GM23338 (cell line): ENCODE data around the gene STARD13. TPM values are rescaled to one million over a fixed set of nuclear protein-coding genes. Genes with fewer than 3 reads are reported as not detected.

Experiments
- ATAC-seq: fragments of 200-7000 bp; cut with Tn5 transposase; 3 replicates; pipeline ENCODE4 v1.9.1; 2020
- DNase-seq: peaks from one replicate; pipeline ENCODE4 v3.0.0-alpha.2; 2015; ENCODE audit warnings: low spot score
- H2AFZ ChIP-seq: fragments of 200-600 bp; sonication (generic); 2 replicates; pipeline ENCODE4 v1.8.0; 2016; ENCODE audit warnings: antibody characterized with exemption, mild to moderate bottlenecking, moderate library complexity
- H3F3A ChIP-seq: fragments of 200-600 bp; sonication (generic); replicated peaks from 2 replicates; pipeline ENCODE4 v1.8.0; 2017; ENCODE audit warnings: antibody characterized with exemption, mixed run types, low read depth
- H3K27ac ChIP-seq: fragments of 200-600 bp; sonication (generic); 2 replicates; pipeline ENCODE4 v1.6.1; 2016; ENCODE audit warnings: low read depth
- H3K27me3 ChIP-seq: fragments of 200-600 bp; sonication (generic); 2 replicates; pipeline ENCODE4 v1.8.0; 2016; ENCODE audit warnings: mild to moderate bottlenecking, mixed run types, moderate library complexity; ENCODE audit not compliant: insufficient read depth
- H3K36me3 ChIP-seq: fragments of 200-600 bp; sonication (generic); 2 replicates; pipeline ENCODE4 v1.8.0; 2016; ENCODE audit warnings: mild to moderate bottlenecking; ENCODE audit not compliant: insufficient read depth
- H3K4me1 ChIP-seq: fragments of 200-600 bp; sonication (generic); 2 replicates; pipeline ENCODE4 v1.8.0; 2016; ENCODE audit warnings: mild to moderate bottlenecking, moderate library complexity; ENCODE audit not compliant: insufficient read depth
- H3K4me2 ChIP-seq: fragments of 200-600 bp; sonication (generic); 2 replicates; pipeline ENCODE4 v1.7.1; 2017; ENCODE audit warnings: mixed run types
- H3K4me3 ChIP-seq: fragments of 200-600 bp; sonication (generic); 2 replicates; pipeline ENCODE4 v1.6.1; 2016; ENCODE audit warnings: mixed run types
- H3K79me2 ChIP-seq: fragments of 200-600 bp; sonication (generic); replicated peaks from 2 replicates; pipeline ENCODE4 v1.8.0; 2017; ENCODE audit warnings: mild to moderate bottlenecking; ENCODE audit not compliant: insufficient read depth
- H3K9me2 ChIP-seq: fragments of 200-600 bp; sonication (generic); 2 replicates; pipeline ENCODE4 v1.8.0; 2017; ENCODE audit not compliant: insufficient read depth
- H4K20me1 ChIP-seq: fragments of 200-600 bp; sonication (generic); replicated peaks from 2 replicates; pipeline ENCODE4 v1.8.0; 2017; ENCODE audit warnings: mild to moderate bottlenecking; ENCODE audit not compliant: insufficient read depth
- H3K27ac Mint-ChIP-seq: 2 replicates; pipeline ENCODE4 v1.8.0; 2020; ENCODE audit warnings: inconsistent platforms, mild to moderate bottlenecking, moderate library complexity, mixed read lengths
- H3K27me3 Mint-ChIP-seq: 3 replicates; pipeline ENCODE4 v1.8.0; 2022; ENCODE audit warnings: low read depth, mild to moderate bottlenecking, moderate library complexity, mixed read lengths, inconsistent platforms; ENCODE audit not compliant: insufficient read depth, poor library complexity
- H3K36me3 Mint-ChIP-seq: 3 replicates; pipeline ENCODE4 v1.8.0; 2021; ENCODE audit warnings: low read depth, mild to moderate bottlenecking, inconsistent platforms, moderate library complexity, mixed read lengths
- H3K4me1 Mint-ChIP-seq: 3 replicates; pipeline ENCODE4 v1.8.0; 2020; ENCODE audit warnings: mild to moderate bottlenecking, inconsistent platforms, mixed read lengths
- H3K4me3 Mint-ChIP-seq: 3 replicates; pipeline ENCODE4 v1.8.0; 2021; ENCODE audit warnings: moderate library complexity, mild to moderate bottlenecking, inconsistent platforms, mixed read lengths
- H3K9me3 Mint-ChIP-seq: 3 replicates; pipeline ENCODE4 v1.8.0; 2020; ENCODE audit warnings: moderate library complexity, mild to moderate bottlenecking, inconsistent platforms, mixed read lengths
- EZH2 ChIP-seq: fragments of 200-600 bp; sonication (generic); IDR thresholded peaks from one replicate; pipeline ENCODE4 v1.8.0; 2017; ENCODE audit warnings: antibody characterized with exemption, mild to moderate bottlenecking, low read depth; ENCODE audit not compliant: unreplicated experiment
- ZNF331 ChIP-seq: fragments of 250-450 bp; sonication (Bioruptor Pico); IDR thresholded peaks from 2 replicates; pipeline ENCODE4 v1.5.0; 2020; ENCODE audit warnings: low read depth, mild to moderate bottlenecking, moderate library complexity
- polyA plus RNA-seq: library from polyadenylated mRNA; unstranded; fragments of >200 nt; fragmentation: Nextera tagmentation; extraction: Ambion mirVana; gene quantifications from 2 replicates; pipeline ENCODE4 v1.2.1, GENCODE V29; 2016
- total RNA-seq: library from RNA; depleted of rRNA; stranded (reverse); fragments of >200 nt; shearing (Covaris generic); gene quantifications from 2 replicates; pipeline ENCODE4 v1.2.3, GENCODE V29; 2014
- TF ChIP-seq, protein P1 (sequence below): fragments of 250-450 bp; sonication (Bioruptor Pico); IDR thresholded peaks from 2 replicates; pipeline ENCODE4 v1.5.0; 2020; ENCODE audit warnings: mild to moderate bottlenecking, moderate library complexity
- TF ChIP-seq, protein P2 (sequence below), 2 experiments: fragments of 200-600 bp in 1 of 2; sonication (generic) in 1 of 2; conservative IDR thresholded peaks; 2 replicates each; pipeline versions ENCODE4 v1.5.1 to v1.6.1; 2016 to 2017; ENCODE audit warnings: antibody characterized with exemption in 2 of 2, low read depth in 2 of 2, mild to moderate bottlenecking in 2 of 2, moderate library complexity in 1 of 2

Gene STARD13
- total and polyA plus RNA-seq, 2 experiments from 2014 or later = 3.2 to 5.2 TPM

DNA sequence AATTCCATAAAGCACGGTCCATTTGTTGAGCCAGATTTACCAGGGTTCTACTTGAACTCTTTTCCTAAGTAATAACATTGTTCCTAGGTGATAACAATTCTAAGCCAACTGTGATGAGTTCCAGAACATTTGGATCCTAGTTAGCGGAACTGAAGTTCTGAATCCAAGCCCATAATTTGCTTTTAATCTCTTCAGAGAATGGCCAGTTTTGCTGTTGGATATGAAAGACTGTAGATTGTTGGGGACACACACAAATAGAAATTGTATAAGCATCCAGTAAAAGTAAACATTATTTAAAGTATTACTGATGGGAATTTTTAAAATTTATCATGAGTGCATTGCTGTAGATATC lies 27.3 kb upstream of the STARD13 start:
- Histone ChIP-seq H3K79me2 (no peaks in the 10 kb centered on the region), H3K27ac (no peak overlapping the region), H3F3A (no peaks in the 10 kb centered on the region), H3K27me3 (no peaks in the 10 kb centered on the region), H3K36me3 (no peaks in the 10 kb centered on the region), H4K20me1 (no peaks in the 10 kb centered on the region), H3K9me2 (no peaks in the 10 kb centered on the region), H3K4me3 (no peak overlapping the region), H3K4me2 (no peak overlapping the region), H3K4me1 (no peaks in the 10 kb centered on the region), H2AFZ (no peak overlapping the region)
- no peaks in the 10 kb centered on the region for H3K36me3 Mint-ChIP-seq
- no peaks in the 10 kb centered on the region for H3K27me3 Mint-ChIP-seq
- DNase-seq (no peak), ATAC-seq (no peak)
- H3K9me3 Mint-ChIP-seq = no peaks in the 10 kb centered on the region
- H3K4me1 Mint-ChIP-seq = peaks cover 3% of the 10 kb centered on the region; the same call in 1 of the 3 replicates
- H3K4me3 Mint-ChIP-seq = no peak overlapping the region
- H3K27ac Mint-ChIP-seq = no peak overlapping the region
- TF ChIP-seq, protein P1, sequence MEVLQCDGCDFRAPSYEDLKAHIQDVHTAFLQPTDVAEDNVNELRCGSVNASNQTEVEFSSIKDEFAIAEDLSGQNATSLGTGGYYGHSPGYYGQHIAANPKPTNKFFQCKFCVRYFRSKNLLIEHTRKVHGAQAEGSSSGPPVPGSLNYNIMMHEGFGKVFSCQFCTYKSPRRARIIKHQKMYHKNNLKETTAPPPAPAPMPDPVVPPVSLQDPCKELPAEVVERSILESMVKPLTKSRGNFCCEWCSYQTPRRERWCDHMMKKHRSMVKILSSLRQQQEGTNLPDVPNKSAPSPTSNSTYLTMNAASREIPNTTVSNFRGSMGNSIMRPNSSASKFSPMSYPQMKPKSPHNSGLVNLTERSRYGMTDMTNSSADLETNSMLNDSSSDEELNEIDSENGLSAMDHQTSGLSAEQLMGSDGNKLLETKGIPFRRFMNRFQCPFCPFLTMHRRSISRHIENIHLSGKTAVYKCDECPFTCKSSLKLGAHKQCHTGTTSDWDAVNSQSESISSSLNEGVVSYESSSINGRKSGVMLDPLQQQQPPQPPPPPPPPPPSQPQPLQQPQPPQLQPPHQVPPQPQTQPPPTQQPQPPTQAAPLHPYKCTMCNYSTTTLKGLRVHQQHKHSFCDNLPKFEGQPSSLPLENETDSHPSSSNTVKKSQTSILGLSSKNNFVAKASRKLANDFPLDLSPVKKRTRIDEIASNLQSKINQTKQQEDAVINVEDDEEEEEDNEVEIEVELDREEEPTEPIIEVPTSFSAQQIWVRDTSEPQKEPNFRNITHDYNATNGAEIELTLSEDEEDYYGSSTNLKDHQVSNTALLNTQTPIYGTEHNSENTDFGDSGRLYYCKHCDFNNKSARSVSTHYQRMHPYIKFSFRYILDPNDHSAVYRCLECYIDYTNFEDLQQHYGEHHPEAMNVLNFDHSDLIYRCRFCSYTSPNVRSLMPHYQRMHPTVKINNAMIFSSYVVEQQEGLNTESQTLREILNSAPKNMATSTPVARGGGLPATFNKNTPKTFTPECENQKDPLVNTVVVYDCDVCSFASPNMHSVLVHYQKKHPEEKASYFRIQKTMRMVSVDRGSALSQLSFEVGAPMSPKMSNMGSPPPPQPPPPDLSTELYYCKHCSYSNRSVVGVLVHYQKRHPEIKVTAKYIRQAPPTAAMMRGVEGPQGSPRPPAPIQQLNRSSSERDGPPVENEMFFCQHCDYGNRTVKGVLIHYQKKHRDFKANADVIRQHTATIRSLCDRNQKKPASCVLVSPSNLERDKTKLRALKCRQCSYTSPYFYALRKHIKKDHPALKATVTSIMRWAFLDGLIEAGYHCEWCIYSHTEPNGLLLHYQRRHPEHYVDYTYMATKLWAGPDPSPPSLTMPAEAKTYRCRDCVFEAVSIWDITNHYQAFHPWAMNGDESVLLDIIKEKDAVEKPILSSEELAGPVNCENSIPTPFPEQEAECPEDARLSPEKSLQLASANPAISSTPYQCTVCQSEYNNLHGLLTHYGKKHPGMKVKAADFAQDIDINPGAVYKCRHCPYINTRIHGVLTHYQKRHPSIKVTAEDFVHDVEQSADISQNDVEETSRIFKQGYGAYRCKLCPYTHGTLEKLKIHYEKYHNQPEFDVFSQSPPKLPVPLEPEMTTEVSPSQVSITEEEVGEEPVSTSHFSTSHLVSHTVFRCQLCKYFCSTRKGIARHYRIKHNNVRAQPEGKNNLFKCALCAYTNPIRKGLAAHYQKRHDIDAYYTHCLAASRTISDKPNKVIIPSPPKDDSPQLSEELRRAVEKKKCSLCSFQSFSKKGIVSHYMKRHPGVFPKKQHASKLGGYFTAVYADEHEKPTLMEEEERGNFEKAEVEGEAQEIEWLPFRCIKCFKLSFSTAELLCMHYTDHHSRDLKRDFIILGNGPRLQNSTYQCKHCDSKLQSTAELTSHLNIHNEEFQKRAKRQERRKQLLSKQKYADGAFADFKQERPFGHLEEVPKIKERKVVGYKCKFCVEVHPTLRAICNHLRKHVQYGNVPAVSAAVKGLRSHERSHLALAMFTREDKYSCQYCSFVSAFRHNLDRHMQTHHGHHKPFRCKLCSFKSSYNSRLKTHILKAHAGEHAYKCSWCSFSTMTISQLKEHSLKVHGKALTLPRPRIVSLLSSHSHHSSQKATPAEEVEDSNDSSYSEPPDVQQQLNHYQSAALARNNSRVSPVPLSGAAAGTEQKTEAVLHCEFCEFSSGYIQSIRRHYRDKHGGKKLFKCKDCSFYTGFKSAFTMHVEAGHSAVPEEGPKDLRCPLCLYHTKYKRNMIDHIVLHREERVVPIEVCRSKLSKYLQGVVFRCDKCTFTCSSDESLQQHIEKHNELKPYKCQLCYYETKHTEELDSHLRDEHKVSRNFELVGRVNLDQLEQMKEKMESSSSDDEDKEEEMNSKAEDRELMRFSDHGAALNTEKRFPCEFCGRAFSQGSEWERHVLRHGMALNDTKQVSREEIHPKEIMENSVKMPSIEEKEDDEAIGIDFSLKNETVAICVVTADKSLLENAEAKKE = no peak
- no peak for TF ChIP-seq ZNF331 (CRISPR knock-in tag)

DNA sequence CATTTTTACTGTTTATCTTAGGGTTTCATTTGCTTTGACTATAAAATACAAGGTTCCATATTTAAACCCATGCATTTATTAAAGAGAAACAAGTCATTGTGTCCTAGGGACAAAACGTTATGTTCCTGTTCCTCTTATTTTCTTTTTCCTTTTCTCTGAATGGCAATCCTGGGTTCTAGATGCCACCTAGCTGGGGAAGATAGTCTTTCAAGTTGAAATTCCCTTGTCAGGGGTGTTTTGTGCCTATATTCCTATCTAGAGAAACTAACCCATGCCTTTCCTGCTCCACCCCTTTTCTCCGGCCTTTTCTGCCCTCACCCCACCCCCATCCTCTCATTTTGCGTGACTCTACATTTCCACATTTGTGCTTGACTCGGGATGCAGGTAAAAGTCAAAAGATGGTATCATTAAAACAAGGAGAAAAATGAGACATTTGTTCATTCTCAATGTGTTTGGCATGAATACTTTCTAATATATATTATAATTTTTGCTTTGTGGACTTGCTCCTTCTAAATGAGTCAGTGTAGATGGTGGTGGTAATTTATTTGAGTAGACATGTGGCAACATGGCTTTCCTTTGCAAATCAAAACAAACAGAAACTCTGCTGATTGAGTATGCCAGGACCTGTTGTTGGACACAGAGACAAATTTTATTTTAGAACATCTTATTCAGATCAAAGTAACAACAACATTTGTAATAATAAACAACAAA lies 26.8 kb upstream of the STARD13 start:
- H3K79me2 ChIP-seq = no peaks in the 10 kb centered on the region
- DNase-seq (peak; percentile 37), ATAC-seq (no peak)

More for the DNA sequence above, 26.8 kb upstream of the STARD13 start:
- Mint-ChIP-seq H3K4me1 (peaks cover 3% of the 10 kb centered on the region; the same call in 1 of the 3 replicates), H3K27ac (no peak overlapping the region; the same call in 1 of the 2 replicates), H3K27me3 (peaks cover 3% of the 10 kb centered on the region), H3K36me3 (no peaks in the 10 kb centered on the region), H3K4me3 (no peak overlapping the region), H3K9me3 (no peaks in the 10 kb centered on the region)
- Histone ChIP-seq H3K27me3 (no peaks in the 10 kb centered on the region), H3K4me3 (no peak overlapping the region), H3K4me2 (no peak overlapping the region), H3F3A (no peaks in the 10 kb centered on the region), H3K36me3 (no peaks in the 10 kb centered on the region), H3K27ac (no peak overlapping the region), H2AFZ (no peak overlapping the region), H4K20me1 (no peaks in the 10 kb centered on the region), H3K9me2 (no peaks in the 10 kb centered on the region), H3K4me1 (no peaks in the 10 kb centered on the region)
- TF ChIP-seq EZH2 = no peak
- TF ChIP-seq, protein P2, sequence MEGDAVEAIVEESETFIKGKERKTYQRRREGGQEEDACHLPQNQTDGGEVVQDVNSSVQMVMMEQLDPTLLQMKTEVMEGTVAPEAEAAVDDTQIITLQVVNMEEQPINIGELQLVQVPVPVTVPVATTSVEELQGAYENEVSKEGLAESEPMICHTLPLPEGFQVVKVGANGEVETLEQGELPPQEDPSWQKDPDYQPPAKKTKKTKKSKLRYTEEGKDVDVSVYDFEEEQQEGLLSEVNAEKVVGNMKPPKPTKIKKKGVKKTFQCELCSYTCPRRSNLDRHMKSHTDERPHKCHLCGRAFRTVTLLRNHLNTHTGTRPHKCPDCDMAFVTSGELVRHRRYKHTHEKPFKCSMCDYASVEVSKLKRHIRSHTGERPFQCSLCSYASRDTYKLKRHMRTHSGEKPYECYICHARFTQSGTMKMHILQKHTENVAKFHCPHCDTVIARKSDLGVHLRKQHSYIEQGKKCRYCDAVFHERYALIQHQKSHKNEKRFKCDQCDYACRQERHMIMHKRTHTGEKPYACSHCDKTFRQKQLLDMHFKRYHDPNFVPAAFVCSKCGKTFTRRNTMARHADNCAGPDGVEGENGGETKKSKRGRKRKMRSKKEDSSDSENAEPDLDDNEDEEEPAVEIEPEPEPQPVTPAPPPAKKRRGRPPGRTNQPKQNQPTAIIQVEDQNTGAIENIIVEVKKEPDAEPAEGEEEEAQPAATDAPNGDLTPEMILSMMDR (conservative IDR thresholded peaks at IDR 0.05; ENCODE audit: low read depth in 2 of 2) = peak; percentile 32 to 42; a peak in 3 of 4 replicates
